ENCODE measurements around the gene WFDC10A.

Gene WFDC10A

DNA sequence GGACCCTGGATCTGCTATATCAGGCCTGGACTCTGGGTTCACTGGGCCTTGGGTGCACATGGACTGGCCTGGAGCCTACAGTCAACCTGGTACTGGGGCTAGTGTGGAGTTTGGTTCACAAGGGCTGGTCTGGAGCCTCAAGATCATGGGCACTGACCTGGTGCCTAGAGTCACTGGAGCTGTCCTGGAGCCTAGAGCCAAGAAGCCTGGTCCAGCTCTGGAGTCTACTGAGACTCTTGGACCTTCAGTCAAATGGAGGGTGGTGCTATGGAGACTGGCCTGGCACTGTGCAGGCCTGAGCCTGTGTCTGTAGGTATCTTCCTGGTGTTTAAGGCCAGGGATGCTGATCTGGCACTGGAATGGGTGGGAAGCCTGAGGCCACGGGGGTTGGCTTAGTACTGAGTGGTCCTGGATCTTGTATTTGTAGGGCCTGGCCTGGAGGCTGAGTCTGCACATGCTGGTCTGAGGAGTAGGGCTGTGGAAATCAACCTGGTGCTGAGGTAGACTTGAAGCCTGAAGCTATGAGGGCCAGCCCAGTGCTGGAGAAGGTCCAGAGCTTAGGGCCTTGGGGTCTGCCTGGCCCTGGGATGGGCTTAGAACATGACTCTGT lies 18.0 kb downstream of the WFDC10A start:
- TF ChIP-seq, protein P1, sequence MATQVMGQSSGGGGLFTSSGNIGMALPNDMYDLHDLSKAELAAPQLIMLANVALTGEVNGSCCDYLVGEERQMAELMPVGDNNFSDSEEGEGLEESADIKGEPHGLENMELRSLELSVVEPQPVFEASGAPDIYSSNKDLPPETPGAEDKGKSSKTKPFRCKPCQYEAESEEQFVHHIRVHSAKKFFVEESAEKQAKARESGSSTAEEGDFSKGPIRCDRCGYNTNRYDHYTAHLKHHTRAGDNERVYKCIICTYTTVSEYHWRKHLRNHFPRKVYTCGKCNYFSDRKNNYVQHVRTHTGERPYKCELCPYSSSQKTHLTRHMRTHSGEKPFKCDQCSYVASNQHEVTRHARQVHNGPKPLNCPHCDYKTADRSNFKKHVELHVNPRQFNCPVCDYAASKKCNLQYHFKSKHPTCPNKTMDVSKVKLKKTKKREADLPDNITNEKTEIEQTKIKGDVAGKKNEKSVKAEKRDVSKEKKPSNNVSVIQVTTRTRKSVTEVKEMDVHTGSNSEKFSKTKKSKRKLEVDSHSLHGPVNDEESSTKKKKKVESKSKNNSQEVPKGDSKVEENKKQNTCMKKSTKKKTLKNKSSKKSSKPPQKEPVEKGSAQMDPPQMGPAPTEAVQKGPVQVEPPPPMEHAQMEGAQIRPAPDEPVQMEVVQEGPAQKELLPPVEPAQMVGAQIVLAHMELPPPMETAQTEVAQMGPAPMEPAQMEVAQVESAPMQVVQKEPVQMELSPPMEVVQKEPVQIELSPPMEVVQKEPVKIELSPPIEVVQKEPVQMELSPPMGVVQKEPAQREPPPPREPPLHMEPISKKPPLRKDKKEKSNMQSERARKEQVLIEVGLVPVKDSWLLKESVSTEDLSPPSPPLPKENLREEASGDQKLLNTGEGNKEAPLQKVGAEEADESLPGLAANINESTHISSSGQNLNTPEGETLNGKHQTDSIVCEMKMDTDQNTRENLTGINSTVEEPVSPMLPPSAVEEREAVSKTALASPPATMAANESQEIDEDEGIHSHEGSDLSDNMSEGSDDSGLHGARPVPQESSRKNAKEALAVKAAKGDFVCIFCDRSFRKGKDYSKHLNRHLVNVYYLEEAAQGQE (IDR thresholded peaks at IDR 0.05; ENCODE audit: insufficient read depth in 1 of 2, low read depth in 2 of 2, low read length in 2 of 2), result no peak
- TF ChIP-seq TAF1 (IDR thresholded peaks at IDR 0.05; ENCODE audit: borderline replicate concordance, insufficient read depth, low read length), result no peak
- no peak for TF ChIP-seq SIN3A (IDR thresholded peaks at IDR 0.05; ENCODE audit: borderline replicate concordance, insufficient read depth, low read length)
- no peak for TF ChIP-seq FOXP2 (optimal IDR thresholded peaks at IDR 0.05; ENCODE audit: borderline replicate concordance, extremely low read depth, extremely low read length, insufficient read depth)
- no peak for TF ChIP-seq POLR2AphosphoS5 (IDR thresholded peaks at IDR 0.05; ENCODE audit: low read depth, low read length)

DNA sequence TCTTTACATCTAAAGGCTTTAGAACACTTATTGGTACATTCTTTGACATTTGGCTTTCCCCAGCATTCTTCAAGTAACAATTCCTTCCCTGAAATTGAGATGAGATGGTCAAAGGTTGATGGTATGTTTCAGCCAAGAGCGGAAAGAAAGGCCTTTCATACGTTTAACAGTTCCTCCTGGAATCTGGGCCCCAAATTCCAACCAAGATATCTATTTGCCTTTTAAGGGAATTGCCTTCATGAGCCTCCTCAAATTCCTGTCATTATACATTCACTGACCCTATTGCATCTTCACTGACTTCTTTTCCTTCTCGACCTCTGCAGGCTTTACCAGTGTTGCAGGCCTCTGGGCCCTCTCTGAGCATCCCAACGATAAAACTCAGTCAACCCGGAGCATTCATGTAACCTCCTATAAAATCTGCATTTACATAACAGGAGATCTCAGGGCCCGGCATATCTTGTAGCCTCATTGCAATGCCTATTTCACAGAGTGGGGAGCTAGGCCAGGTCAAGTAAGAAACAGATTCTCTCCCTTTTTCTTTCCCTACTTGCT lies 19.8 kb downstream of the WFDC10A start:
- TF ChIP-seq TAF1 (IDR thresholded peaks at IDR 0.05; ENCODE audit: borderline replicate concordance, insufficient read depth, low read length), result no peak
- TF ChIP-seq POLR2AphosphoS5 (IDR thresholded peaks at IDR 0.05; ENCODE audit: low read depth, low read length), result no peak
- TF ChIP-seq SIN3A (IDR thresholded peaks at IDR 0.05; ENCODE audit: borderline replicate concordance, insufficient read depth, low read length), result no peak
- TF ChIP-seq, protein P1 (IDR thresholded peaks at IDR 0.05; ENCODE audit: insufficient read depth in 1 of 2, low read depth in 2 of 2, low read length in 2 of 2), result no peak
- TF ChIP-seq FOXP2 (optimal IDR thresholded peaks at IDR 0.05; ENCODE audit: borderline replicate concordance, extremely low read depth, extremely low read length, insufficient read depth), result no peak

DNA sequence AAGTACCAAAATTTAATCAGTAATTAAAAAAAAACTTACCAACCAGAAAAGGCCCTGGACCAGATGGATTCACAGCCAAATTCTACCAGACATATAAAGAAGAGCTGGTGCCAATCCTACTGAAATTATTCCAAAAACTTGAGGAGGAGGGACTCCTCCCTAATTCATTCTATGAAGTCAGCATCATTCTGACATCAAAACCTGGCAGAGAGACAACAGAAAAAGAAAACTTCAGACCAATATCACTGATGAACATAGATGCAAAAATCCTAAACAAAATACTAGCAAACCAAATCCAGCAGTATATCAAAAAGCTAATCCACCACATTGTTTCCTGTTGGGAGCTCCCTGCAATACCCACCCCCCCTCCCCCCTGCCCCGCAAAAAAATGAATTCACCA lies 40.6 kb downstream of the WFDC10A start, which contains the start of gene WFDC11:
WFDC11 (minus strand) TSS at position 101 of the 400 bp plus-strand sequence. CDS start 19,639 bp downstream, outside the sequence.
- TF ChIP-seq, protein P1 (IDR thresholded peaks at IDR 0.05; ENCODE audit: insufficient read depth in 1 of 2, low read depth in 2 of 2, low read length in 2 of 2), result no peak
- TF ChIP-seq TAF1 (IDR thresholded peaks at IDR 0.05; ENCODE audit: borderline replicate concordance, insufficient read depth, low read length) (no peak), POLR2AphosphoS5 (IDR thresholded peaks at IDR 0.05; ENCODE audit: low read depth, low read length) (no peak), FOXP2 (optimal IDR thresholded peaks at IDR 0.05; ENCODE audit: borderline replicate concordance, extremely low read depth, extremely low read length, insufficient read depth) (no peak), SIN3A (IDR thresholded peaks at IDR 0.05; ENCODE audit: borderline replicate concordance, insufficient read depth, low read length) (no peak)

DNA sequence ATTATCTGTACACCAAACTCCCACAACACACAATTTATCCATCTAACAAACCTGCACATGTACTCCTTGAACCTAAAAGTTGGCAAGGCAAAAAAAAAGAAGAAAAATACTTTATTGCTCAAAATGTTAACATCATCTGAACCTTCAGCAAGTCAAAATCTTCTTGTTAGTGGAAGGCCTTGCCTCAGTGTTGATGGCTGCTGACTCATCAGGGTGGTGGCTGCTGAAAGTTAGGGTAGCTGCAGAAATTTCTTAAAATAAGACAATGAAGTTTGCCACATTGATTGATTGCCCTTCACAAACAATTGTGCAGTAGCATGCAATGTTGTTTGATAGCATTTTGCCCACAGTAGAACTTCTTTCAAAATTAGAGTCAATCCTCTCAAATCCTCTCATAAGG lies 43.2 kb downstream of the WFDC10A start:
- TF ChIP-seq TAF1 (IDR thresholded peaks at IDR 0.05; ENCODE audit: borderline replicate concordance, insufficient read depth, low read length) (no peak), POLR2AphosphoS5 (IDR thresholded peaks at IDR 0.05; ENCODE audit: low read depth, low read length) (no peak), FOXP2 (optimal IDR thresholded peaks at IDR 0.05; ENCODE audit: borderline replicate concordance, extremely low read depth, extremely low read length, insufficient read depth) (no peak), SIN3A (IDR thresholded peaks at IDR 0.05; ENCODE audit: borderline replicate concordance, insufficient read depth, low read length) (no peak)
- TF ChIP-seq, protein P1 (IDR thresholded peaks at IDR 0.05; ENCODE audit: insufficient read depth in 1 of 2, low read depth in 2 of 2, low read length in 2 of 2), result no peak
